ENCODE results near the gene ARHGAP25. TPM values are rescaled to one million over a fixed set of nuclear protein-coding genes. Genes with fewer than 3 reads are reported as not detected.

The ARHGAP25 gene
- total RNA-seq, 2 experiments from 2014 or later: 68.2 to 68.7 TPM

DNA sequence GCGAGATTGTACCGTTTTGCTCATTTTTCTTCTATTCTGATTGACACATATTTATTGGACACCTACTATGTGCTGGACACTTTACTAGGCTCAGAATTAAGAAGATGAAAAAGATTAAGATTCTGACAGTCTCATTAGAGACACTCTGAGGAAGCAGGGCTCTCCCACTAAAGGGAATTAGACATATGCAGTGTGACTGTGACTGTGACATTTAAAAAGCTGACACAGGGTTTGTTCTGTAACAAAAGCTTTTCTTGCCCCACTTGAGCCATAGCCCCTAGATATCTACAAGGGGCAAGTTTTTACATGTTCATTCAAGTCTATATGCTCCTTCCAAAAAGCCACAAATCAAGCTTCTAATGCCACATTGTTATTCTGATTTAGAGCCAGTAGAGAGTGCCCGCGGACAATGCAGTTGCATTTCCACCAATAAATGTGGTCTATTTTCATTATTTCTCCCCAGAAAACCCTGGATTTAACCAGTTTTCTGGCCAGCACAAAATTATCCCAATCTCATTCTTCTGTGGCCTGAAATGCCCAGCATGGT is 9.8 kb downstream of the ARHGAP25 start:
- Mint-ChIP-seq H3K9me3 (ENCODE audit: insufficient read depth) (no peaks in the 10 kb centered on the region), H3K36me3 (ENCODE audit: low read depth) (peaks cover 72% of the 10 kb centered on the region), H3K27ac (peak overlapping the region; percentile 48), H3K4me1 (ENCODE audit: low read depth) (peaks cover 93% of the 10 kb centered on the region), H3K27me3 (ENCODE audit: low read depth) (no peaks in the 10 kb centered on the region), H3K4me3 (no peak overlapping the region)
- ATAC-seq: no peak
- DNase-seq: peak; percentile 15
- ChIA-PET CTCF (interaction anchor here (0.9 to 18.9 kb wide), 13 partner anchors 7 to 281 kb away, joined by 3 to 449 read pairs (median 7); partner anchors contain the start of gene ARHGAP25), POLR2A (interaction anchor here (0.7 to 1.4 kb wide), 7 partner anchors 8 to 164 kb away, joined by 3 to 9 read pairs (median 3); partner anchors contain the start of gene ARHGAP25)

DNA sequence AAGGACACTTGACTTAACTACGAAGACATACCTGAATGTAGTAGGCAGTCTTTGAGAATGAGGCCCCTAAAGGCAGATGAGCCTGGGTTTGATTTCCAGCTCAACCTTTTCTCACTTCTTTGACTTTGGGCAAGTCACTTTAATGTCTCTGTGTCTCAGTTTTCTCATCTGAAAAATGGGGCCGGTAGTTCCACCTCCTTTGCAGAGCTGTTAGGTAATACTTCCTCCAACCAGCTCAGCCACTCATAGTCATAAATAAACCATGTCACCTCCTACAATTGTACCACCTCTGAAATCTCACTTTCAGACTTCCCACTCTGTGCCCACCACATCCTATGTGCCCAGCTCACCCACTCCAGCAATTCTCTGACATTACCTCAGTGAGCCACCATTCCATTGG is 10.4 kb downstream of the ARHGAP25 start:
- no peak for ATAC-seq
- peak overlapping the region; percentile 75 for H3K27ac Mint-ChIP-seq

DNA sequence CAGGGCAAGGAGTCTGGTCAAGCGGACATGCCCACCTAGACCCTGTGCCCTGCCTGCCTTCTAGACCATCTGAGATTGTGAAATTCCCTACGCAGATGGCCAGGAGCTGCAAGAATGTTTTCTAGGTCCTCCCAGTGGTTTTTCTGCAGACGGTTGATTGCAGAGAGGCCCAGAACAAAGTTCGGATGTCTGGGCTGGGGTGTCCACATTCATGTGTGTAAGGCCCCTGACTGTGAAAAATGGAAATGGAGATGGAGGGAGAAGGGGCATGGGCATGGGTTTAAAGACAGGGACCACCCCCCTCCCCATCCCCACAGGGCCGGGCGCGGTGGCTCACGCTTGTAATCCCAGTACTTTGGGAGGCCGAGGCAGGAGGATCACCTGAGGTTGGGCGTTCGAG is 11.8 kb downstream of the ARHGAP25 start:
- Mint-ChIP-seq H3K4me3 (no peak overlapping the region), H3K4me1 (ENCODE audit: low read depth) (peaks cover 85% of the 10 kb centered on the region), H3K27ac (no peak overlapping the region), H3K36me3 (ENCODE audit: low read depth) (peaks cover 62% of the 10 kb centered on the region), H3K27me3 (ENCODE audit: low read depth) (no peaks in the 10 kb centered on the region), H3K9me3 (ENCODE audit: insufficient read depth) (no peaks in the 10 kb centered on the region)
- no peak for ATAC-seq
- POLR2A ChIA-PET: interaction anchor here (0.9 kb wide), 1 partner anchor 21 kb away, joined by 3 read pairs; no protein-coding TSS in a partner anchor
- peak; percentile 14 for DNase-seq
- CTCF ChIA-PET: interaction anchor here (0.6 to 18.9 kb wide), 6 partner anchors 10 to 179 kb away, joined by 3 to 449 read pairs (median 18); partner anchors contain the start of gene ARHGAP25

More for the DNA sequence above, 10.4 kb downstream of the ARHGAP25 start:
- POLR2A ChIA-PET: interaction anchor here (0.7 to 1.4 kb wide), 8 partner anchors 8 to 163 kb away, joined by 3 to 9 read pairs (median 3); partner anchors contain the start of gene ARHGAP25
- H3K27me3 Mint-ChIP-seq (ENCODE audit: low read depth): no peaks in the 10 kb centered on the region
- H3K36me3 Mint-ChIP-seq (ENCODE audit: low read depth): peaks cover 70% of the 10 kb centered on the region
- no peaks in the 10 kb centered on the region for H3K9me3 Mint-ChIP-seq (ENCODE audit: insufficient read depth)
- CTCF ChIA-PET: interaction anchor here (0.9 to 18.9 kb wide), 12 partner anchors 6 to 281 kb away, joined by 3 to 449 read pairs (median 9); partner anchors contain the start of gene ARHGAP25
- DNase-seq: peak; percentile 28
- no peak overlapping the region for H3K4me3 Mint-ChIP-seq
- peaks cover 87% of the 10 kb centered on the region for H3K4me1 Mint-ChIP-seq (ENCODE audit: low read depth)

DNA sequence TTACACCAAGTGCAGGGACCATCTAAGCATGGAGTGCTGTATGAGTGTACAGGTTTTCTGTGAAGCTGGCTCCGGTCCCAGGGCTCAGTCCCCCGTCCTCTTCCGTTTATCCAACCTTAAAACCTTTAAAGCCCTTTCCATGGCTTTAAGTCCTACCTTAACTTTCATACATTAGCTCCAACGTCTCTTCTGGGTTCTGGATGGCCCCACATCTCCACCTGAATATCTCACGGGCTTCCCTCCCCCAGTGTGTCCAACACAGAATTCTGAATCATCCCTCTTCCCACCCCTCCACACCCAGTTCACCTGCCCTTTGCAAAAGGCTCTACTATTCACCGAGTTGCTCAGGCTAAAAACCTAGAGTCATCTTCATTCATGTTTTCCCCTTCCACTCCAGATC is 12.8 kb downstream of the ARHGAP25 start:
- Mint-ChIP-seq H3K4me1 (ENCODE audit: low read depth) (peaks cover 87% of the 10 kb centered on the region), H3K36me3 (ENCODE audit: low read depth) (peaks cover 61% of the 10 kb centered on the region), H3K9me3 (ENCODE audit: insufficient read depth) (no peaks in the 10 kb centered on the region), H3K27ac (peak overlapping the region; percentile 14), H3K27me3 (ENCODE audit: low read depth) (no peaks in the 10 kb centered on the region), H3K4me3 (no peak overlapping the region)
- POLR2A ChIA-PET: no interaction called here
- ATAC-seq (no peak), DNase-seq (peak; percentile 20)
- CTCF ChIA-PET: interaction anchor here (1.0 to 18.9 kb wide), 4 partner anchors 22 to 196 kb away, joined by 5 to 449 read pairs (median 228); no protein-coding TSS in a partner anchor

DNA sequence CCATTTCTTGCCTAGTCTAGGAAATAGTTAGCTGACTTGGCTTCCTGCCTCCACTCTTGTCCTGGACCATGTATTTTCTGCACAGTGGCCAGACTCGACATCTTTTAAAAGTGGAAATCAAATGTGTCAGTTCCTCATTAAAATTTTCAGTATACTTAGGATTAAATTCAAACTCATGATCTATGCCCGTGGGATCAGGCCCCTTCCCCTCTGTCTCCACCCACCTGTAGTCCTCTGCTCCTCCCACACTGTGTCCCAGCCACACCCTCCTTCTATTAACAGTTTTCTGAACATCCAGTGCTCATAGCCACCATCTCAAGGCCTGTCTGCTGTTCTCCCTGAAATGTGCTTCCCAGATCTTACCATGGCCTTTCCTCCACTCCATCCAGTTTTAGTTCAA is 13.3 kb downstream of the ARHGAP25 start:
- peaks cover 58% of the 10 kb centered on the region for H3K36me3 Mint-ChIP-seq (ENCODE audit: low read depth)
- no peak overlapping the region for H3K4me3 Mint-ChIP-seq
- ChIA-PET POLR2A (no interaction called here), CTCF (interaction anchor here (1.0 to 18.9 kb wide), 6 partner anchors 21 to 196 kb away, joined by 4 to 449 read pairs (median 8); no protein-coding TSS in a partner anchor)
- H3K4me1 Mint-ChIP-seq (ENCODE audit: low read depth): peaks cover 86% of the 10 kb centered on the region
- ATAC-seq (no peak), DNase-seq (no peak)
- H3K27me3 Mint-ChIP-seq (ENCODE audit: low read depth): no peaks in the 10 kb centered on the region
- H3K27ac Mint-ChIP-seq: peak overlapping the region; percentile 14
- no peaks in the 10 kb centered on the region for H3K9me3 Mint-ChIP-seq (ENCODE audit: insufficient read depth)

DNA sequence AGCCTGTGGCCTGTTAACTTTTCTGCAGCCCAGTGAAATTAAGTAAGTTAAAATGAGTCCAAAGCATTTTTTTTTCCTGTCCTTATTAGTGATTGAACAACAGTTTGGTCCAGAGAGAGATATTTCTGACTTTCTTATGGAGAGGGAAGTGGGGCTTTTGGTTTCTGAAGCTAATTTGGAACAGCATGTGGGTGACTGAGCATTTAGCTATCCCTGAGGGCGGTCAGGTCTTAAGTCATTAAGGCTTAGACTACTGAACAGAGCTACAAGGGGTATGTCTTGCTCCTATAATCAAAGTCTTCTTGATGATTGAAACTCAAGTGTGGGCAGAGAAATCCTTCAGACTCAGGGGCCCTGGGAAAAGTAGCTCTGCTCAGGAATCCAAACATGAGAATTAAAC is 14.0 kb downstream of the ARHGAP25 start:
- ATAC-seq (no peak), DNase-seq (no peak)
- no peaks in the 10 kb centered on the region for H3K27me3 Mint-ChIP-seq (ENCODE audit: low read depth)

DNA sequence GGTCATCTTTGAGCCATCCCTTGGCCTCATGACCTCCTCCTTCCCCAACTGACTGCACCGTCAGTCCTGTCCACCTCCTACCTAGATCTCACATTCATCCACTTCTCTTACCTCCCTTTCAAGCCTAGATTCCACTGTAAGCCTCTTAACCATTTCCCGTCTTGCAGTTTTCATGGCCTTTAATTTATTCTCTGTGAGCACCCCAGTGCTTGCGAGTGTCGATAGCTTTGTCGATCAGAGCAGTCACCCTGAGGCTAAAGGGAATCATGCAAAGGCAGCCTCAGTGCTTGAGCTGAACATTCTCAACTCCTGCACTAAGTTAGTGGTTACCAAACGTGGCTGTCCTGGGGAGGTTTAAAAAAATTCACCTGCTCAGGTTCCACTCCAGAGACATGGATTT is 14.7 kb downstream of the ARHGAP25 start:
- ChIA-PET CTCF (interaction anchor here (1.1 to 18.9 kb wide), 9 partner anchors 9 to 284 kb away, joined by 4 to 449 read pairs (median 55); partner anchors contain the start of genes APLF, ARHGAP25 and FBXO48), POLR2A (interaction anchor here (0.7 to 1.0 kb wide), 3 partner anchors 10 to 159 kb away, joined by 3 to 4 read pairs (median 3); no protein-coding TSS in a partner anchor)
- no peaks in the 10 kb centered on the region for H3K9me3 Mint-ChIP-seq (ENCODE audit: insufficient read depth)
- peaks cover 57% of the 10 kb centered on the region for H3K36me3 Mint-ChIP-seq (ENCODE audit: low read depth)
- no peaks in the 10 kb centered on the region for H3K27me3 Mint-ChIP-seq (ENCODE audit: low read depth)
- peak; percentile 16 for DNase-seq
- H3K4me3 Mint-ChIP-seq: no peak overlapping the region
- no peak for ATAC-seq
- peaks cover 86% of the 10 kb centered on the region for H3K4me1 Mint-ChIP-seq (ENCODE audit: low read depth)
- no peak overlapping the region for H3K27ac Mint-ChIP-seq

More for the DNA sequence above, 14.0 kb downstream of the ARHGAP25 start:
- Mint-ChIP-seq H3K4me1 (ENCODE audit: low read depth) (peaks cover 86% of the 10 kb centered on the region), H3K36me3 (ENCODE audit: low read depth) (peaks cover 59% of the 10 kb centered on the region), H3K4me3 (no peak overlapping the region), H3K9me3 (ENCODE audit: insufficient read depth) (no peaks in the 10 kb centered on the region), H3K27ac (peak overlapping the region; percentile 60)
- POLR2A ChIA-PET: interaction anchor here (0.9 to 1.0 kb wide), 3 partner anchors 9 to 160 kb away, joined by 3 to 4 read pairs (median 3); no protein-coding TSS in a partner anchor
- CTCF ChIA-PET: interaction anchor here (1.1 to 18.9 kb wide), 9 partner anchors 8 to 283 kb away, joined by 4 to 449 read pairs (median 8); partner anchors contain the start of genes APLF, ARHGAP25 and FBXO48

DNA sequence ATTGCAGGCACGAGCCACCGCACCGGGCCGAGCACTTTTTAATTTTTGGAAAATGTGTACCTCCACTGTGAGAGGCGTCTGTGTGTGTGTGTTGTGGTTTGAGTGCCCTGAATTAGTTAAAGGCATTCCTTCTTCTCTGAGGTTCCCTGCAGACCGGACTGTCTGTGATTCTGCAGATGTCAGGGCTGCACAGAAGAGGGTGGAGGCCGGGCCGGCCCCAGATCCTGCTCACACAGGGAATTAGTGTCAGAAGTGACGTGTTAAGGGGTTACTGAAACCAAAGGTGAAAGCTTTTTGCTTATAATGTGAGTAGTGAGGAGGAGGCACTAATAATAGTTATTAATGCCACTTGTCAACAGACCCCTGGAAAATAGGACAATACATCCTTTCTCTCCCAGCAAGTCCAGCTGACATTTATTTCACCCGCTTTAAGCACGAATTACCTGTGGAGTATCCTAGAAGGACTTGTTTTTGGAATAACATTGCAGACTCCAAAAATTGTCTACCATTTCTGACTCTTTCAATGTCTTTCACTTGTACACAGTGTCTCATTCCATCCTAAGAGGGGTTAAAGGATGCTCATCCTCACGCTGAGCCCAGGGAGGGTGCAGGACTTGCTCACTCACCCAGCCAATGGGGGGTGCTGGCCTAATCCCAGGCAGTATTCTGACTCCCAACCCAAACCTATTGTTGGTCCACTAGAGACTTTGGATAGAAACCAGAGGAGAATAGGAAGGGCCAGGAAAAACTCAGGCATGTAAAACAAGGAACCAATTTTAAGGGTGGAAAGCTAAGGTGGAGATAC is 16.2 kb downstream of the ARHGAP25 start:
- DNase-seq: peak; percentile 19
- POLR2A ChIA-PET: interaction anchor here (1.2 to 4.0 kb wide), 2 partner anchors 16 kb away, joined by 5 to 27 read pairs; partner anchors contain the start of gene ARHGAP25
- CTCF ChIA-PET: interaction anchor here (0.8 to 18.9 kb wide), 36 partner anchors 9 to 286 kb away, joined by 3 to 449 read pairs (median 8); partner anchors contain the start of genes APLF, ARHGAP25 and FBXO48
- no peak for ATAC-seq
- no peaks in the 10 kb centered on the region for H3K27me3 Mint-ChIP-seq (ENCODE audit: low read depth)
- no peaks in the 10 kb centered on the region for H3K9me3 Mint-ChIP-seq (ENCODE audit: insufficient read depth)
- H3K4me3 Mint-ChIP-seq: no peak overlapping the region
- peaks cover 54% of the 10 kb centered on the region for H3K36me3 Mint-ChIP-seq (ENCODE audit: low read depth)
- peaks cover 85% of the 10 kb centered on the region for H3K4me1 Mint-ChIP-seq (ENCODE audit: low read depth)
- peak overlapping the region; percentile 78 for H3K27ac Mint-ChIP-seq

DNA sequence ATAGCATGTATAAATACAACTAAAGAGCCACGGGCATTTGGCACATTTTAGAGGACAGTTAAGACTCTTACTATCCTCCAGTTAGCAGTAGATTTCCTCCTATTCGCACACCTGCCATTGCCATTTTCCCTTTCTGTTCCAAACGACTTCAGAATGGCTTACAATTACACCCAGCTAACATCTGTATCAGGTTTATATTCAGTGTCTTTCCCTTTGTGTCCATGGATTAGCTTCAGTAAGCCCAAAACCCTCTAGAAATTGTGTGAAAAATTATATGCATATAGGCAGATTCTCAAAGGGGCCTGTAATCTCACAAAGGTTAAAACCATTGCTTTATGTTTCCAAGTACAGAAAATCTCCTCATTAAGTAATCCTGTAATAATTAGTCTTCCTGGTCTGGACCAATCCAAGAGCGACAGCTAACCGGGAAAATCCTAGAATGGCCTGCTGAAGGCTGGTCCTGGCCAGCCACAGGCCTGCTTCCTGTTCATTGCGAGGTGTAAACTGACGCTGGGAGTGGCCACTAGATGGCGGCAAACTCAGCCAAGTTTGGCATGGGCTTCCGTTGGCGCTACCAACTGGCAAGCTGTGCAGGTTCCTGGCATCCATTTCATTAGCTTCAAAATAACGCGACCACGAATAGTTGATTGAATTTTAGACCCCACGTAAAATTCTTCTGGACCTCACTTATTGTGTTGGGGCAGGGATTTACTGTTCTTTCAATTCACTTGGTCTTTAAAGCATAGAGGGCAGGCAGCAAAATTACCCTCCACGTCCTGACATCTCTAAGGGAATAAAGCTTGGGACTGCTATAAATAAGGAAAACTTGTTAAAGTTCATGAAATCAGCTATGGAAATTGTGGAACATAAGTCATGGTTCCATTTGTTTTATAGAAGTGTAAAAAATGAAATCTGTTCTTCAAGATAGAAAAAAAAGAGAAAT is 17.1 kb downstream of the ARHGAP25 start:
- Mint-ChIP-seq H3K4me3 (peak overlapping the region; percentile 35), H3K4me1 (ENCODE audit: low read depth) (peaks cover 87% of the 10 kb centered on the region), H3K27me3 (ENCODE audit: low read depth) (no peaks in the 10 kb centered on the region), H3K9me3 (ENCODE audit: insufficient read depth) (peaks cover 1% of the 10 kb centered on the region), H3K27ac (peak overlapping the region; percentile 78), H3K36me3 (ENCODE audit: low read depth) (peaks cover 56% of the 10 kb centered on the region)
- DNase-seq: peak; percentile 95
- CTCF ChIA-PET: interaction anchor here (0.6 to 18.9 kb wide), 48 partner anchors 9 to 287 kb away, joined by 3 to 449 read pairs (median 7); partner anchors contain the start of genes APLF, ARHGAP25 and FBXO48
- ATAC-seq: peak; percentile 98
- POLR2A ChIA-PET: interaction anchor here (0.5 to 4.0 kb wide), 12 partner anchors 10 to 284 kb away, joined by 3 to 27 read pairs (median 3); partner anchors contain the start of gene ARHGAP25

DNA sequence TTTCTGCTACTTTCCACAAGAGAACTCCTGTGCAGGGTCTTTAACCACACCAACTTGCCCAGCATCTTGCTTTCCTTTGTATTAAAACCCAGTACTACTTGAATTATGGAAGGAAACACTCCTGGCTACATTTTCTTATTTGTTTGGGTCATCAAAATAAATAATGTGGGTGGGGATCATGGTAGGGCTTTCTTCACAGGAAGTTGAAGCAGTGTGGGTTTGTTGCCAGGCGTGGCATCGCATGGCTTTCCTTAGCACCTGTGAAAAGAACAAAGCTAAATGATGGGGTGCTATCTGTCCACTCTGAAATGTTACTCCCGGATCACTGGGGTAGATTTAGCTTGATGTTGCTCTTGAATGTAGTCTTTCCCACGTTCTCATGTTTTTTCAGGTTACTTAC is 18.7 kb downstream of the ARHGAP25 start:
- CTCF ChIA-PET: interaction anchor here (0.9 to 18.9 kb wide), 13 partner anchors 13 to 288 kb away, joined by 3 to 449 read pairs (median 42); partner anchors contain the start of genes APLF, ARHGAP25 and FBXO48
- Mint-ChIP-seq H3K4me3 (peak overlapping the region; percentile 24), H3K27me3 (ENCODE audit: low read depth) (no peaks in the 10 kb centered on the region), H3K9me3 (ENCODE audit: insufficient read depth) (peaks cover 12% of the 10 kb centered on the region), H3K4me1 (ENCODE audit: low read depth) (peaks cover 82% of the 10 kb centered on the region), H3K27ac (peak overlapping the region; percentile 53), H3K36me3 (ENCODE audit: low read depth) (peaks cover 60% of the 10 kb centered on the region)
- POLR2A ChIA-PET: interaction anchor here (0.6 to 4.0 kb wide), 5 partner anchors 8 to 172 kb away, joined by 3 to 27 read pairs (median 3); no protein-coding TSS in a partner anchor
- ATAC-seq: peak; percentile 29
- no peak for DNase-seq

Data from activated CD8-positive, alpha-beta T cell treated with anti-CD3 and anti-CD28 coated beads, Interleukin-2, amount 10 ng/mL, durations not matched to agents 7 days and 5 days (primary cell).